Upper lobe of left lung (tissue), 4 donors: ENCODE measurements around the gene NASP.

ENCODE experiments used
- CTCF ChIP-seq, 6 experiments: fragments of 450-650 bp in 4 of 6; fragments of 200-600 bp in 2 of 6; sonication (generic) in 2 of 6; IDR thresholded peaks; one replicate each; pipeline ENCODE4 v1.5.1; 2016 to 2019; ENCODE audit warnings: antibody characterized with exemption in 6 of 6
- EP300 ChIP-seq, 4 donors: sonication (generic); formaldehyde crosslinking; IDR thresholded peaks; one replicate each; pipeline ENCODE4 v1.5.1; 2017; ENCODE audit warnings: antibody characterized with exemption in 4 of 4, control low read depth in 2 of 4
- POLR2A ChIP-seq, 4 donors: fragments of 450-650 bp; IDR thresholded peaks; one replicate each; pipeline ENCODE4 v1.5.1; 2016 to 2017; ENCODE audit warnings: antibody characterized with exemption in 4 of 4, mild to moderate bottlenecking in 2 of 4
- POLR2AphosphoS5 ChIP-seq, 2 donors: sonication (generic); formaldehyde crosslinking; IDR thresholded peaks; one replicate each; pipeline ENCODE4 v1.5.1; 2017; ENCODE audit warnings: antibody characterized with exemption in 2 of 2

GRCh38 chr1:45545553-45546310, 38.1 kb upstream of the NASP start:
- TF ChIP-seq CTCF (IDR thresholded peaks at IDR 0.05) (no peak), POLR2A (IDR thresholded peaks at IDR 0.05) (no peak), EP300 (IDR thresholded peaks at IDR 0.05) (no peak), POLR2AphosphoS5 (IDR thresholded peaks at IDR 0.05) (no peak)
